GM12878 (cell line): ENCODE results near the gene RNF152. TPM values are rescaled to one million over a fixed set of nuclear protein-coding genes. Genes with fewer than 3 reads are reported as not detected.
A peak's percentile ranks its signal among the peaks of the same experiment; 100 is the strongest.

ENCODE experiments used
- ATAC-seq: fragments of 200-7000 bp; cut with Tn5 transposase; 3 replicates; pipeline ENCODE4 v1.9.1; 2020; ENCODE audit warnings: mild to moderate bottlenecking, moderate library complexity
- BruUV-seq: library from RNA; stranded (reverse); fragments of 400-500 nt; replicated peaks from 2 replicates; lab custom pipeline; 2021; lab: Mats Ljungman, UMichigan
- CTCF ChIA-PET: fragments of 300-600 bp; sonication (Branson Sonifier 250); formaldehyde crosslinking; extraction: SDS; loops from one replicate; lab custom pipeline; 2021; ENCODE audit warnings: inconsistent platforms; lab: Yijun Ruan, JAX
- POLR2A ChIA-PET: fragments of 350-600 bp; formaldehyde crosslinking; extraction: SDS; loops from one replicate; lab custom pipeline; 2021; ENCODE audit warnings: inconsistent platforms; lab: Charles Lee
- RAD21 ChIA-PET: fragments of 300-600 bp; sonication (Branson Sonifier 250); formaldehyde crosslinking; loops from one replicate; lab custom pipeline; 2023; ENCODE audit warnings: antibody characterized with exemption; ENCODE audit not compliant: unreplicated experiment; lab: Charles Lee
- SMC1A ChIA-PET: fragments of 300-600 bp; sonication (Branson Sonifier 250); formaldehyde crosslinking; loops from one replicate; lab custom pipeline; 2023; ENCODE audit not compliant: unreplicated experiment, uncharacterized antibody; lab: Charles Lee
- DNase-seq: peaks from one replicate; pipeline ENCODE4 v3.0.0-alpha.2; 2011; ENCODE audit warnings: low read depth, low spot score
- FAIRE-seq: peaks from 3 replicates; lab custom pipeline; 2011; peaks lifted over from hg19 to GRCh38; lab: Jason Lieb, UNC
- H2AFZ ChIP-seq: 2 replicates; pipeline ENCODE4 v1.6.0; 2011; ENCODE audit warnings: low read depth, low read length, control low read depth; ENCODE audit not compliant: control insufficient read depth
- H3K27ac ChIP-seq: 2 replicates; pipeline ENCODE4 v1.5.1; 2011; ENCODE audit warnings: control low read depth; ENCODE audit not compliant: control insufficient read depth, insufficient read depth
- H3K27me3 ChIP-seq, 2 experiments: replicated peaks in 1 of 2; 2 replicates each; pipeline versions ENCODE4 v1.6.0 to v1.6.1; 2011; ENCODE audit warnings: low read length in 1 of 2; ENCODE audit not compliant: control insufficient read depth in 2 of 2, insufficient read depth in 2 of 2
- H3K36me3 ChIP-seq, 2 experiments: 2 replicates each; pipeline ENCODE4 v1.5.1; 2011; ENCODE audit warnings: low read length in 1 of 2; ENCODE audit not compliant: control insufficient read depth in 2 of 2, insufficient read depth in 2 of 2
- H3K4me1 ChIP-seq: 2 replicates; pipeline ENCODE4 v1.6.1; 2011; ENCODE audit warnings: mild to moderate bottlenecking, low read length, moderate library complexity, mixed read lengths; ENCODE audit not compliant: control insufficient read depth, insufficient read depth
- H3K4me2 ChIP-seq: 2 replicates; pipeline ENCODE4 v1.6.0; 2011; ENCODE audit warnings: control low read depth; ENCODE audit not compliant: control insufficient read depth, insufficient read depth
- H3K4me3 ChIP-seq: fragments of 200-600 bp; sonication (generic); 2 replicates; pipeline ENCODE4 v1.5.1; 2016
- H3K79me2 ChIP-seq: 2 replicates; pipeline ENCODE4 v1.6.0; 2011; ENCODE audit warnings: low read length; ENCODE audit not compliant: control insufficient read depth, insufficient read depth
- H3K9ac ChIP-seq: 2 replicates; pipeline ENCODE4 v1.8.0; 2011; ENCODE audit warnings: low read length, control low read depth, mixed read lengths; ENCODE audit not compliant: control insufficient read depth, insufficient read depth
- H3K9me3 ChIP-seq: replicated peaks from 3 replicates; pipeline ENCODE4 v1.5.1; 2011; ENCODE audit warnings: mild to moderate bottlenecking, low read length; ENCODE audit not compliant: control insufficient read depth, insufficient read depth
- H4K20me1 ChIP-seq: 2 replicates; pipeline ENCODE4 v1.6.0; 2011; ENCODE audit not compliant: control insufficient read depth, insufficient read depth
- TCF7 ChIP-seq: IDR thresholded peaks from 2 replicates; pipeline ENCODE4 v1.6.1; 2014; ENCODE audit warnings: antibody characterized with exemption, borderline replicate concordance
- YBX1 ChIP-seq: fragments of 450-650 bp; IDR thresholded peaks from 2 replicates; pipeline ENCODE4 v1.6.1; 2016; ENCODE audit warnings: antibody characterized with exemption
- ZBED1 ChIP-seq: IDR thresholded peaks from 2 replicates; pipeline ENCODE4 v1.6.1; 2016; ENCODE audit warnings: borderline replicate concordance
- WGBS: methylation state at CpG from one replicate; pipeline ENCODE4 v1.1.6; 2016; ENCODE audit warnings: low lambda C conversion rate; ENCODE audit not compliant: insufficient replicate concordance, insufficient coverage; ENCODE audit errors: missing lambda C conversion rate; 5-methylcytosine and 5-hydroxymethylcytosine counted together
- in situ Hi-C: fragments of 300-500 bp; cut with MboI; formaldehyde crosslinking; loops from 9 replicates; pipeline ENCODE4 v1.14.3; 2018; ENCODE audit warnings: mixed read lengths
- intact Hi-C: fragments of 100-400 bp; cut with micrococcal nuclease; formaldehyde crosslinking; loops from one replicate; pipeline ENCODE4 v1.14.2; 2022; ENCODE audit not compliant: unreplicated experiment
- polyA plus RNA-seq, 11 experiments: library from polyadenylated mRNA; depleted of rRNA in 4 of 11; unstranded in 6 of 11; stranded (reverse) in 5 of 11; fragments of >200 nt; fragmentation: Nextera tagmentation in 4 of 11; fragmentation: Illumina TruSeq in 1 of 11; extraction: Ambion mirVana in 4 of 11; extraction: Trizol in 1 of 11; gene quantifications; 1 replicate in 1 of 11; 2 replicates in 10 of 11; pipeline versions ENCODE4 v1.2.1 to v1.2.3, GENCODE V29; 2011 to 2016; ENCODE audit warnings: inconsistent platforms in 2 of 11, missing spikeins in 2 of 11, low read depth in 1 of 11
- total RNA-seq, 4 experiments: library from RNA; depleted of rRNA in 3 of 4; stranded (reverse); fragments of >200 nt in 3 of 4; fragmentation: Illumina TruSeq in 1 of 4; extraction: Trizol in 1 of 4; gene quantifications; 2 replicates each; pipeline versions ENCODE4 v1.2.1 to v1.2.3, GENCODE V29; 2013 to 2021

RNF152 gene
- total and polyA plus RNA-seq, 10 of the 15 experiments (the other 5 are each of a cell fraction or from before 2014, with no cell fraction given): under 0.01 to 0.07 (median 0.03) TPM; not detected in 7

- no peaks in the 10 kb centered on the region for H3K27me3 ChIP-seq
- ChIA-PET SMC1A (no interaction called here), RAD21 (no interaction called here), CTCF (no interaction called here), POLR2A (no interaction called here)
- H3K9me3 ChIP-seq: no peaks in the 10 kb centered on the region; the same call in 2 of the 3 replicates
- H3K4me1 ChIP-seq: no peaks in the 10 kb centered on the region
- no peak overlapping the region for H3K4me2 ChIP-seq
- ATAC-seq (peak; percentile 40; the same call in 1 of the 3 replicates), FAIRE-seq (no peak), DNase-seq (no peak)
- no peak for TF ChIP-seq ZBED1
- no peak overlapping the region for H3K27ac ChIP-seq
- H3K36me3 ChIP-seq: no peaks in the 10 kb centered on the region
- intact Hi-C loops: no loop called here
- WGBS: 24% methylated on average over 4 of the region's 4 CpGs
- H3K79me2 ChIP-seq: no peaks in the 10 kb centered on the region
- in situ Hi-C loops: no loop called here
- H3K4me3 ChIP-seq: no peak overlapping the region
- no peak overlapping the region for H3K9ac ChIP-seq
- H4K20me1 ChIP-seq: no peaks in the 10 kb centered on the region
- BruUV-seq: no TSS peak
- H2AFZ ChIP-seq: no peak overlapping the region
These were observed 33.7 kb upstream of the RNF152 start for GRCh38 chr18:61926532-61926931.

DNA sequence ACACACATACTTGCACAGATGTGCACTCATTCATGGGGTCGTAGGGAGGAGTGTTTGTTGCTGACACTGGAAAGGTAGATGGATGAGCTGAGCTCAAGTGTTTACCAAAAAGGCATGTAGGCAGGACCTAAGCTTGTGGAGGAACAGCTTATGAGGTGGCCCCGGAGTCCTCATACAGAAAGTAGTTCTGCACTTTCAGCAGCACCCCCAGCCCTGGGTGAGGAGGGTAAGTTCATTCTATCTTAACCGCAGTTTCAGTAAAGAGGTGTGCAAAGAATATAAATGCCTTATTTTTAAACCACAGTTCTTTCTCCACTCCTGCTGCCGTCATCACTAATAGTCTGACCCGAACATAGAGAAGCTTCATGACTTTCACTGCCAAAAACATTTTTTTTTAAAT is 31.7 kb upstream of the RNF152 start:
- ChIA-PET RAD21 (no interaction called here), SMC1A (no interaction called here), POLR2A (interaction anchor here (0.6 kb wide), 1 partner anchor 150 kb away, joined by 3 read pairs; no protein-coding TSS in a partner anchor), CTCF (interaction anchor here (0.7 to 1.3 kb wide), 2 partner anchors 10 to 99 kb away, joined by 3 read pairs; no protein-coding TSS in a partner anchor)
- H3K9ac ChIP-seq: no peak overlapping the region
- TF ChIP-seq YBX1 (no peak), TCF7 (no peak)
- H3K36me3 ChIP-seq: no peaks in the 10 kb centered on the region
- 0 out of 3 replicates have a peak, but pooled peaks have one; percentile 27 for ATAC-seq
- H3K4me2 ChIP-seq: no peak overlapping the region
- no peaks in the 10 kb centered on the region for H4K20me1 ChIP-seq
- H3K79me2 ChIP-seq: no peaks in the 10 kb centered on the region
- in situ Hi-C loops (no loop called here), intact Hi-C loops (no loop called here)
- no TSS peak for BruUV-seq
- H3K4me3 ChIP-seq: no peak overlapping the region
- no peak for FAIRE-seq
- no peak overlapping the region for H2AFZ ChIP-seq
- H3K9me3 ChIP-seq: no peaks in the 10 kb centered on the region; the same call in 2 of the 3 replicates
- no peaks in the 10 kb centered on the region for H3K27me3 ChIP-seq
- no peak overlapping the region for H3K27ac ChIP-seq
- DNase-seq: no peak
- 35% methylated on average over 5 of the region's 5 CpGs for WGBS
- no peaks in the 10 kb centered on the region for H3K4me1 ChIP-seq
